Fibroblast of villous mesenchyme (primary cell): ENCODE data around the gene GRIK1. TPM values are rescaled to one million over a fixed set of nuclear protein-coding genes. Genes with fewer than 3 reads are reported as not detected.

Experiments
- DNase-seq: peaks from one replicate; pipeline ENCODE4 v3.0.0-alpha.2; 2010; ENCODE audit warnings: low read depth
- H3K4me3 ChIP-seq: 2 replicates; pipeline ENCODE4 v1.5.1; 2011; ENCODE audit warnings: low read depth, mild to moderate bottlenecking, low read length
- CTCF ChIP-seq: IDR thresholded peaks from 2 replicates; pipeline ENCODE4 v1.5.1; 2012; ENCODE audit warnings: low read depth, mild to moderate bottlenecking, low read length; ENCODE audit not compliant: insufficient read depth
- total RNA-seq: library from RNA; depleted of rRNA; stranded (reverse); fragments of >200 nt; gene quantifications from 2 replicates; pipeline ENCODE4 v1.2.3, GENCODE V29; 2012

GRIK1 gene
- total RNA-seq, 1 donor = under 0.01 TPM

GRCh38 chr21:29800056-29800455 is 139.7 kb downstream of the GRIK1 start:
- H3K4me3 ChIP-seq = no peak overlapping the region
- no peak for TF ChIP-seq CTCF
- DNase-seq = no peak

DNA sequence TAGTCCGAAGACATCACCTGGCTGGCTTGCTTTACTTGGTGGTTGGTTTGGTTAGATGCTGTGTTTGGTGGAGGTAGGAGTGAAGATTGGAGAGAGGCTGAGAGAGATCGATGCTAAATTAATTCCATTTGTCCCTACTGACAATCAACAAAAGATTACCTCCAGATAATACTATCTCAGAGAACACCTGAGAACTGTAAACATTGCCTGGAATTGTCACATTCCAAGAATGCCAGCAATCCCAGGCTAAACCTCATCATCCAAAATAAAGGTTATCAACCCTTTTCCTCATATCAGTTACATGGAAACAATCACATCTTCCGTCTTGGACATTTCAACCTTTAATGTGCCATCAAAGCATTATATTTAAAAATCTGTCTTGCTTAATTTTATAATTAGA is 141.0 kb downstream of the GRIK1 start:
- no peak overlapping the region for H3K4me3 ChIP-seq
- no peak for DNase-seq

GRCh38 chr21:29797155-29797554 is 142.6 kb downstream of the GRIK1 start:
- TF ChIP-seq CTCF = no peak
- no peak for DNase-seq

More for the DNA sequence above, 141.0 kb downstream of the GRIK1 start:
- TF ChIP-seq CTCF = no peak

GRCh38 chr21:29793712-29794111 is 146.1 kb downstream of the GRIK1 start:
- no peak for DNase-seq
- TF ChIP-seq CTCF = no peak
- no peak overlapping the region for H3K4me3 ChIP-seq

More at GRCh38 chr21:29797155-29797554, 142.6 kb downstream of the GRIK1 start:
- no peak overlapping the region for H3K4me3 ChIP-seq

- H3K4me3 ChIP-seq = no peak overlapping the region
- no peak for TF ChIP-seq CTCF
Measured at GRCh38 chr21:29789393-29789792, 150.4 kb downstream of the GRIK1 start.

DNA sequence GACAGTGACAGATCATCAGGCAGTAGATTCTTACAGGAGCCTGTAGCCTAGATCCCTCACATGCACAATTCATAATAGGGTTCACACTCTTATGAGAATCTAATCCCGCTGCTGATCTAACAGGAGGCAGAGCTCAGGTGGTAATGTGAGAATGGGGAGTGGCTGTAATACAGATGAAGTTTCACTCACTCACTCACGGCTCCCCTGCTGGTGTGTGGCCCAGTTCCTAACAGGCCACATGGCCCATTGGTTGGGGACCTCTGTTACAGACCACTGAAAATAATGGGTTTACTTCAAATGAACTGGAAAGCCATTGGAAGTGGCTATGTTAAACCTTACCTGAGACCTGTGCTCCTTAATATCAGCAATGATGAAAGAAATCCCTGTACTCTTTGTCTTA is 151.0 kb downstream of the GRIK1 start:
- no peak for TF ChIP-seq CTCF
- no peak for DNase-seq
- H3K4me3 ChIP-seq = no peak overlapping the region

More at GRCh38 chr21:29789393-29789792, 150.4 kb downstream of the GRIK1 start:
- no peak for DNase-seq

DNA sequence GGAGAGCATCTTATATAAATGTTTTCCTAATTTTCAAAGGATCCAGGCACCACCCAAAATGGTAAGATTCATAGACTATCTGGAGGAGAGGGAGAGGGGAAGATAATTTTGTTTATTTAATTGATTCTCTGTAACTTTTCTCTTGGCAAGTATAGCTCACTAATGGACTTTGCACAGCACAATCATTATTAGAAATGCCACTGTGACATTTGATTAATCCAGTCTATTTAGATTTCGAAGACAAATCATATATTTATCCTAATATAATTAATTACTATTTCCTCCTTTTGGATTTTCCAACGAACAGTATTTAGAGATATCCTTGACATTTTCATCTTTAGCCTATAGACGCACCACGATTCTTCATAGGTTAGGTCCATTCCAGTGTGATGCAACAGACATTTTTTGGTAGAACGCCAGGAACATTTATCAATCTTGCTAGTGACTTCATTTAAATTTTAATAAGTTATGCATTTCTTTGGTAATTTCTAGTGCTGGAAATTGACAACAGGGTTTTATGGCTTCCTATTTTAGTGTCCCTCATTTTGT is 152.4 kb downstream of the GRIK1 start:
- no peak for DNase-seq
- H3K4me3 ChIP-seq = no peak overlapping the region
- no peak for TF ChIP-seq CTCF
